ENCODE results near the gene IGFBPL1. TPM values are rescaled to one million over a fixed set of nuclear protein-coding genes. Genes with fewer than 3 reads are reported as not detected.

IGFBPL1 gene
- total RNA-seq, 4 donors from 2014 or later = not detected

- TF ChIP-seq, protein P1, sequence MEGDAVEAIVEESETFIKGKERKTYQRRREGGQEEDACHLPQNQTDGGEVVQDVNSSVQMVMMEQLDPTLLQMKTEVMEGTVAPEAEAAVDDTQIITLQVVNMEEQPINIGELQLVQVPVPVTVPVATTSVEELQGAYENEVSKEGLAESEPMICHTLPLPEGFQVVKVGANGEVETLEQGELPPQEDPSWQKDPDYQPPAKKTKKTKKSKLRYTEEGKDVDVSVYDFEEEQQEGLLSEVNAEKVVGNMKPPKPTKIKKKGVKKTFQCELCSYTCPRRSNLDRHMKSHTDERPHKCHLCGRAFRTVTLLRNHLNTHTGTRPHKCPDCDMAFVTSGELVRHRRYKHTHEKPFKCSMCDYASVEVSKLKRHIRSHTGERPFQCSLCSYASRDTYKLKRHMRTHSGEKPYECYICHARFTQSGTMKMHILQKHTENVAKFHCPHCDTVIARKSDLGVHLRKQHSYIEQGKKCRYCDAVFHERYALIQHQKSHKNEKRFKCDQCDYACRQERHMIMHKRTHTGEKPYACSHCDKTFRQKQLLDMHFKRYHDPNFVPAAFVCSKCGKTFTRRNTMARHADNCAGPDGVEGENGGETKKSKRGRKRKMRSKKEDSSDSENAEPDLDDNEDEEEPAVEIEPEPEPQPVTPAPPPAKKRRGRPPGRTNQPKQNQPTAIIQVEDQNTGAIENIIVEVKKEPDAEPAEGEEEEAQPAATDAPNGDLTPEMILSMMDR (IDR thresholded peaks at IDR 0.05; ENCODE audit: low read depth) = no peak
Measured at GRCh38 chr9:38406476-38407186, 17.6 kb downstream of the IGFBPL1 start.

DNA sequence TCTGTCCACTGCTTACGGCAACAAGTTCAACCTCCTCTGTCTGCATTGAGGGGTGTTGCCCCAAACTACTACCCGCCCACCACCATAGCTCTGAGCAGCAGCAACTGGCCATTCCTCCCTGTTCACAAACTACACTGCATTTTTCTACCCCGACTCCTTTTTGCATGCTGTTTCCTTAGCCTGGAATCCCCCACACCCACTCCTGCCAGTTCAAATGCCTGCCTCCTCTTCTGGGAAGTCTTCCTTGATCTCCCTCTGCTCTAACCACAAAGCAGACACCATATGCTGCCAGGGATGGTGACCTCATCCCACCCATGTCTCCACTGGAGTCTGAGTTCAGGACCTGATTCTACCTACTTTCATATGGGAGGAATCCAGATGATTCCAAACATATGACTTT is 18.5 kb downstream of the IGFBPL1 start:
- TF ChIP-seq, protein P1 (IDR thresholded peaks at IDR 0.05; ENCODE audit: low read depth) = no peak

DNA sequence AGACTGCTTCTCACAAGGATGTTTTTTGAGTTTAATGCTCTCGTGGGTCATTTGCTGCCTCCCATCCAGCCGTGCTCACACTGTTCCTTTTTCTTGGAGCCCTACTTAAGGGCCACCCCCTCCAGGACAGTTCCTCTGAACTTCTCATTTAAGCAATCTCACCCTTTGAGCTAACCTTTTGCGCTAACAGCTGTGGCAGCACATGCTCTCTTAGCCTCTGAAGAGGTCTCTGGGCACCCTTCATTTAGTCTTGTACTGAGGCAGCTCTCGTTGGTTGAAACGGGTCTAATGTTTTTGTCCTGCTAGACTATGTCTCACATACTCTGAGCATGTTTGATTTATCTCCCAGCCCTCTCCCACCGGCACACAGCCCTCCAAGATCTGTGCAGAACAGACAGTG is 19.9 kb downstream of the IGFBPL1 start:
- TF ChIP-seq, protein P1 (IDR thresholded peaks at IDR 0.05; ENCODE audit: low read depth) = no peak

GRCh38 chr9:38401994-38402393 is 22.3 kb downstream of the IGFBPL1 start:
- TF ChIP-seq, protein P1 (IDR thresholded peaks at IDR 0.05; ENCODE audit: low read depth) = no peak

DNA sequence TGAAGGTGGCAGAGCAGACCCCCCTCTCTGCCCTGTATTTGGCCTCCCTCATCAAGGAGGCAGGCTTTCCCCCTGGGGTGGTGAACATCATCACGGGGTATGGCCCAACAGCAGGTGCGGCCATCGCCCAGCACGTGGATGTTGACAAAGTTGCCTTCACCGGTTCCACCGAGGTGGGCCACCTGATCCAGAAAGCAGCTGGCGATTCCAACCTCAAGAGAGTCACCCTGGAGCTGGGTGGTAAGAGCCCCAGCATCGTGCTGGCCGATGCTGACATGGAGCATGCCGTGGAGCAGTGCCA is 27.9 kb downstream of the IGFBPL1 start:
- TF ChIP-seq, protein P1 (IDR thresholded peaks at IDR 0.05; ENCODE audit: low read depth) = no peak

GRCh38 chr9:38395653-38396370 is 28.4 kb downstream of the IGFBPL1 start:
- TF ChIP-seq, protein P1 (IDR thresholded peaks at IDR 0.05; ENCODE audit: low read depth) = no peak

- TF ChIP-seq, protein P1 (IDR thresholded peaks at IDR 0.05; ENCODE audit: low read depth) = no peak
Measured at GRCh38 chr9:38394416-38394815, 29.8 kb downstream of the IGFBPL1 start.

All from subcutaneous adipose tissue (tissue), 4 donors.